ENCODE results near the gene KIF5A. TPM values are rescaled to one million over a fixed set of nuclear protein-coding genes. Genes with fewer than 3 reads are reported as not detected.

The KIF5A gene
- total RNA-seq, 1 experiment from 2014 or later: 0.05 TPM

DNA sequence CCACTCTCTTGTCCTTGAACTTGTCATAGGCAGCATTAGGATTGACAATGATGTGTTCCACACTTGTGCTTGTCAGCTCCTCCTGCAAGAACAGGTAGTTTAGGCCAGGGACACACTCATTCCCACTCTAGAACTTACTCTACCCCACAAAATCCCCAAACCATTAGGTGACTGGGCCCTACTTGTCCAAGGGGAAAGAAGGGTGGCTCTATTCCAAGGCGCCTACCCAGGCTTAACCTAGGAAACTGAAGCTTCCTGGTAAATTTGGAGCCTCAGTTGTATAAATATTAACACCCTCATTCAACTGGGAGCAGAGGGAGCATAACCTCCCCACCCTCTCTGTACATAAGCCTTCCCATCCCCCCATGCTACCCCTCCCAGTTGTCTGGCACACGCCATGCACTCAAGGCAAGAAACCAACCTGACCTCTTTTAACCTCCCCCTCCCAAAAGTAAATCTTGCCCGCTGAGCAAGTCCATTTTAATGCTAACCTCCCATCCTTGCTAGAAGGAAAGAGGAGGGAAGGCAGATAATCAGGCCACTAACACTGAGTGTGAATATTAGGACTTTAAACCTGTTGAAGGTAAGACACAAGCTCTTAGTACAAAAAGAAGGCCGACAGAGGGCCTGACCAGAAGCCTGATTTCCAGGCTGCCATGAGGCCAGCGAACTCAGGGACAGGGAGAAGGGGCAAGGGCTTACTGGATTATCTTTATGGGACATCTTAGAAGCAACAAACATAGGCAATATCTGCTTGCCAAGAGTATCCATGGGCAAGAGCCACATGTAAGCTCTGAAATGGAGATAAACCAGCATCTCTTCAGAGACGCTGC lies 13.9 kb upstream of the KIF5A start:
- Mint-ChIP-seq H3K4me3 (ENCODE audit: unreplicated experiment) (no peak overlapping the region), H3K4me1 (ENCODE audit: low read depth, unreplicated experiment) (no peaks in the 10 kb centered on the region), H3K9me3 (ENCODE audit: unreplicated experiment) (no peaks in the 10 kb centered on the region), H3K27me3 (ENCODE audit: insufficient read depth, unreplicated experiment) (no peaks in the 10 kb centered on the region), H3K36me3 (ENCODE audit: insufficient read depth, unreplicated experiment) (peaks cover 64% of the 10 kb centered on the region), H3K27ac (ENCODE audit: unreplicated experiment) (no peak overlapping the region)
- no peaks in the 10 kb centered on the region for H3K9me3 ChIP-seq
- no peak overlapping the region for H3K4me3 ChIP-seq (ENCODE audit: low read depth, low read length)
- H3K36me3 ChIP-seq (ENCODE audit: control insufficient read depth, insufficient read depth, low read length): peaks cover 3% of the 10 kb centered on the region; the same call in 1 of the 2 replicates
- intact Hi-C loops (cut with micrococcal nuclease; ENCODE audit: unreplicated experiment): no loop called here
- POLR2A ChIA-PET: no interaction called here
- no peak for TF ChIP-seq CTCF (IDR thresholded peaks at IDR 0.05; ENCODE audit: insufficient read depth in 1 of 2, low read depth in 1 of 2, low read length in 1 of 2, severe bottlenecking in 1 of 2, unreplicated experiment in 1 of 2)
- no peaks in the 10 kb centered on the region for H3K27me3 ChIP-seq (replicated peaks; ENCODE audit: control insufficient read depth, insufficient read depth, low read length)
- no peaks in the 10 kb centered on the region for H3K4me1 ChIP-seq
- no peak for DNase-seq
- no TSS peak for BruUV-seq (replicated peaks)
- CTCF ChIA-PET: no interaction called here

- no peaks in the 10 kb centered on the region for H3K9me3 ChIP-seq
- H3K27ac Mint-ChIP-seq (ENCODE audit: unreplicated experiment): no peak overlapping the region
- H3K4me3 ChIP-seq (ENCODE audit: low read depth, low read length): no peak overlapping the region
- H3K4me1 Mint-ChIP-seq (ENCODE audit: low read depth, unreplicated experiment): no peaks in the 10 kb centered on the region
- no peaks in the 10 kb centered on the region for H3K9me3 Mint-ChIP-seq (ENCODE audit: unreplicated experiment)
- peaks cover 58% of the 10 kb centered on the region for H3K36me3 Mint-ChIP-seq (ENCODE audit: insufficient read depth, unreplicated experiment)
- H3K4me3 Mint-ChIP-seq (ENCODE audit: unreplicated experiment): no peak overlapping the region
- BruUV-seq (replicated peaks): no TSS peak
- ChIA-PET CTCF (interaction anchor here (0.6 kb wide), 1 partner anchor 73 kb away, joined by 4 read pairs; no protein-coding TSS in a partner anchor), POLR2A (no interaction called here)
- intact Hi-C loops (cut with micrococcal nuclease; ENCODE audit: unreplicated experiment): no loop called here
- H3K27me3 Mint-ChIP-seq (ENCODE audit: insufficient read depth, unreplicated experiment): no peaks in the 10 kb centered on the region
- no peak for DNase-seq
- H3K36me3 ChIP-seq (ENCODE audit: control insufficient read depth, insufficient read depth, low read length): peaks cover 3% of the 10 kb centered on the region; the same call in 1 of the 2 replicates
- no peaks in the 10 kb centered on the region for H3K4me1 ChIP-seq
- no peaks in the 10 kb centered on the region for H3K27me3 ChIP-seq (replicated peaks; ENCODE audit: control insufficient read depth, insufficient read depth, low read length)
- TF ChIP-seq CTCF (IDR thresholded peaks at IDR 0.05; ENCODE audit: insufficient read depth in 1 of 2, low read depth in 1 of 2, low read length in 1 of 2, severe bottlenecking in 1 of 2, unreplicated experiment in 1 of 2): no peak
Observed at GRCh38 chr12:57536597-57536942, 13.3 kb upstream of the KIF5A start.

DNA sequence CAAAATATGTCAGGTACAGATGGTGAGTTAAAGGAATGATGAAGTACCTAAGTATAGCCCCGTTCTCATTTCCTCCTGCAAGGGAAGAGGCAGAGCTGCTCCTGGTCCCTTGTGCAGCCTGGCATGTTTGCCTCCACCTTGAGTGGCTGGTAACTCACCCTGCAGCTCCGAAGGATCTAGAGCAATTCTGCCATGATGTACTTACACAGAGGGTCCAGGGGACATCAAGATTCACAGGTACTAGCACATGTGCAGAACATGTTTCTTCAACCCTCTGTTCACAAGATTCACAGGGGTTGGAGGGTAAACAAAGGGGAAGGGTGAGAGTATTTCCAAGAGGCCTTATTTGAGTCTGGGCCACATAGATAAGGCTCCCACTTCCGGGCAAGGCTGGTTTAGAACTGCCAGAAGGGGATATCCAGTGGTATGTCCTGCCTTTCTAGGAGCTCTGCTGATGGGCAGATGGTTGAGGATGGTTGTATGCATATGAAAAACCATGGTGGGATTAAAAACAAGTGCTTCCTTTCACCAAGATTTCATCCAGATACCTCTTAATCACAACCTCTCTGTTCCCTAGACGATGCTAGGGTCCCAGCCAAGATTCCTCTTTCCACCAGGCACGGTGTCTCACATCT lies 10.6 kb upstream of the KIF5A start:
- H3K27me3 ChIP-seq (replicated peaks; ENCODE audit: control insufficient read depth, insufficient read depth, low read length): no peaks in the 10 kb centered on the region
- Mint-ChIP-seq H3K4me1 (ENCODE audit: low read depth, unreplicated experiment) (no peaks in the 10 kb centered on the region), H3K27ac (ENCODE audit: unreplicated experiment) (no peak overlapping the region), H3K9me3 (ENCODE audit: unreplicated experiment) (no peaks in the 10 kb centered on the region), H3K27me3 (ENCODE audit: insufficient read depth, unreplicated experiment) (no peaks in the 10 kb centered on the region), H3K36me3 (ENCODE audit: insufficient read depth, unreplicated experiment) (peaks cover 34% of the 10 kb centered on the region), H3K4me3 (ENCODE audit: unreplicated experiment) (no peak overlapping the region)
- BruUV-seq (replicated peaks): no TSS peak
- H3K4me1 ChIP-seq: no peaks in the 10 kb centered on the region
- ChIA-PET POLR2A (no interaction called here), CTCF (interaction anchor here (0.6 kb wide), 1 partner anchor 52 kb away, joined by 3 read pairs; the partner anchor contains the start of gene PIP4K2C)
- H3K4me3 ChIP-seq (ENCODE audit: low read depth, low read length): no peak overlapping the region
- intact Hi-C loops (cut with micrococcal nuclease; ENCODE audit: unreplicated experiment): no loop called here
- no peak for DNase-seq
- no peak for TF ChIP-seq CTCF (IDR thresholded peaks at IDR 0.05; ENCODE audit: insufficient read depth in 1 of 2, low read depth in 1 of 2, low read length in 1 of 2, severe bottlenecking in 1 of 2, unreplicated experiment in 1 of 2)
- H3K9me3 ChIP-seq: no peaks in the 10 kb centered on the region
- no peaks in the 10 kb centered on the region for H3K36me3 ChIP-seq (ENCODE audit: control insufficient read depth, insufficient read depth, low read length)

Measured in Caco-2 (cell line).